Fibroblast of the aortic adventitia (primary cell): ENCODE measurements around the gene MINDY2. TPM values are rescaled to one million over a fixed set of nuclear protein-coding genes. Genes with fewer than 3 reads are reported as not detected.

Source experiments
- DNase-seq: peaks from one replicate; pipeline ENCODE4 v3.0.0-alpha.2; 2010; ENCODE audit warnings: low read depth
- H3K4me3 ChIP-seq: 2 replicates; pipeline ENCODE4 v1.5.1; 2011; ENCODE audit warnings: low read depth, mild to moderate bottlenecking, control low read depth, low read length, moderate library complexity
- CTCF ChIP-seq: IDR thresholded peaks from 2 replicates; pipeline ENCODE4 v1.5.1; 2011; ENCODE audit warnings: mild to moderate bottlenecking, low read length, control low read depth, inconsistent platforms; ENCODE audit not compliant: insufficient read depth
- small RNA-seq: library from RNA; depleted of rRNA; stranded (forward); fragments of <200 nt; gene quantifications from one replicate; pipeline ENCODE3, GENCODE V24; 2012
- total RNA-seq: library from RNA; depleted of rRNA; stranded (reverse); fragments of >200 nt; gene quantifications from 2 replicates; pipeline ENCODE4 v1.2.3, GENCODE V29; 2012; ENCODE audit warnings: low replicate concordance

The MINDY2 gene
- total RNA-seq, 1 donor, result 25.8 TPM

- no peak for TF ChIP-seq CTCF
- no peak overlapping the region for H3K4me3 ChIP-seq
- no peak for DNase-seq
These were observed 127.1 kb downstream of the MINDY2 start for GRCh38 chr15:58898150-58898680.

- DNase-seq, result no peak
- no peak for TF ChIP-seq CTCF
- no peak overlapping the region for H3K4me3 ChIP-seq
These were observed 129.5 kb downstream of the MINDY2 start for GRCh38 chr15:58900631-58901030.

GRCh38 chr15:58908550-58909309 lies 137.6 kb downstream of the MINDY2 start:
- no peak for TF ChIP-seq CTCF
- no peak for DNase-seq
- H3K4me3 ChIP-seq, result no peak overlapping the region

- no peak for TF ChIP-seq CTCF
- H3K4me3 ChIP-seq, result no peak overlapping the region
- no peak for DNase-seq
These were observed 138.5 kb downstream of the MINDY2 start for GRCh38 chr15:58909616-58910015.

- no peak for DNase-seq
- H3K4me3 ChIP-seq, result no peak overlapping the region
- TF ChIP-seq CTCF, result no peak
These were observed 139.4 kb downstream of the MINDY2 start for GRCh38 chr15:58910456-58910855.

Small RNA genes lying within 50 kb of the gene (small RNA-seq; reads per million reads assigned to genes)
- gene RF00012 (not detected), gene ZNF444P1 (not detected)

Other genes with a start within 250 kb of the MINDY2 start
- 98.9 and 255 TPM in 2 replicates for gene ADAM10, start 21.6 kb upstream of the MINDY2 start, total RNA-seq
- gene SLTM, start 162.4 kb downstream of the MINDY2 start, total RNA-seq, result 68.5 and 147 TPM in 2 replicates
- 22.8 and 40.5 TPM in 2 replicates for gene RNF111, start 216.4 kb downstream of the MINDY2 start, total RNA-seq